HepG2 (cell line): ENCODE measurements around the gene FBXO5. TPM values are rescaled to one million over a fixed set of nuclear protein-coding genes. Genes with fewer than 3 reads are reported as not detected.

ENCODE experiments used
- ATAC-seq: fragments of 200-7000 bp; cut with Tn5 transposase; 3 replicates; pipeline ENCODE4 v1.9.1; 2020; ENCODE audit warnings: mild to moderate bottlenecking, moderate library complexity
- BruUV-seq: library from RNA; stranded (reverse); fragments of 400-500 nt; replicated peaks from 2 replicates; lab custom pipeline; 2021; lab: Mats Ljungman, UMichigan
- CTCF ChIA-PET: fragments of 300-600 bp; formaldehyde crosslinking; extraction: SDS; loops from one replicate; lab custom pipeline; 2021; ENCODE audit warnings: low total read pairs, inconsistent platforms, low intra/inter-chr PET ratio; lab: Yijun Ruan, JAX
- POLR2A ChIA-PET: fragments of 350-600 bp; sonication (Branson Sonifier 250); formaldehyde crosslinking; loops from one replicate; lab custom pipeline; 2020; ENCODE audit warnings: antibody characterized with exemption, inconsistent platforms; lab: Yijun Ruan, JAX
- DNase-seq: peaks from one replicate; pipeline ENCODE4 v3.0.0-alpha.2; 2015; ENCODE audit warnings: low spot score
- FAIRE-seq: peaks from 3 replicates; lab custom pipeline; 2011; peaks lifted over from hg19 to GRCh38; lab: Jason Lieb, UNC
- H2AFZ ChIP-seq: one replicate; pipeline ENCODE4 v1.6.1; 2011; ENCODE audit warnings: low read length, inconsistent platforms
- H3K27ac ChIP-seq: fragments of 300-600 bp; 3 replicates; pipeline ENCODE4 v1.8.0; 2011; ENCODE audit warnings: mixed run types, mild to moderate bottlenecking, mixed read lengths, low read length, inconsistent platforms; ENCODE audit not compliant: insufficient read depth; ENCODE audit errors: extremely low read length
- H3K27me3 ChIP-seq, 2 experiments: fragments of 200-600 bp in 1 of 2; 2 replicates in 1 of 2; 3 replicates in 1 of 2; pipeline versions ENCODE4 v1.6.0 to v1.8.0; 2011; ENCODE audit warnings: low read length in 2 of 2, mild to moderate bottlenecking in 2 of 2, moderate library complexity in 2 of 2, inconsistent platforms in 1 of 2; ENCODE audit not compliant: insufficient read depth in 2 of 2, control insufficient read depth in 1 of 2
- H3K36me3 ChIP-seq, 2 experiments: fragments of 200-600 bp in 1 of 2; replicated peaks in 1 of 2; 2 replicates in 1 of 2; 3 replicates in 1 of 2; pipeline versions ENCODE4 v1.5.1 to v1.8.0; 2011; ENCODE audit warnings: low read length in 2 of 2, inconsistent platforms in 1 of 2; ENCODE audit not compliant: insufficient read depth in 2 of 2, control insufficient read depth in 1 of 2
- H3K4me1 ChIP-seq: 2 replicates; pipeline ENCODE4 v1.5.1; 2012; ENCODE audit warnings: low read length, inconsistent platforms; ENCODE audit not compliant: insufficient read depth
- H3K4me2 ChIP-seq: 2 replicates; pipeline ENCODE4 v1.6.0; 2011; ENCODE audit warnings: low read depth, low read length, inconsistent platforms
- H3K4me3 ChIP-seq, 3 experiments: fragments of 200-600 bp in 1 of 3; sonication (generic), shearing (Covaris generic) in 1 of 3; replicated peaks in 1 of 3; 2 replicates each; pipeline ENCODE4 v1.5.1; 2011 to 2016; ENCODE audit warnings: low read length in 3 of 3, inconsistent platforms in 2 of 3, low read depth in 2 of 3, mild to moderate bottlenecking in 2 of 3, control low read depth in 1 of 3, mixed read lengths in 1 of 3; ENCODE audit not compliant: insufficient read depth in 1 of 3
- H3K79me2 ChIP-seq: one replicate; pipeline ENCODE4 v1.6.1; 2011; ENCODE audit warnings: low read length, inconsistent platforms; ENCODE audit not compliant: insufficient read depth
- H3K9ac ChIP-seq: 2 replicates; pipeline ENCODE4 v1.6.0; 2011; ENCODE audit warnings: mild to moderate bottlenecking, low read depth, low read length, inconsistent platforms; ENCODE audit not compliant: insufficient read depth
- H3K9me3 ChIP-seq: 2 replicates; pipeline ENCODE4 v1.5.1; 2012; ENCODE audit warnings: mild to moderate bottlenecking, low read length
- H4K20me1 ChIP-seq: 2 replicates; pipeline ENCODE4 v1.6.0; 2011; ENCODE audit warnings: inconsistent platforms, mild to moderate bottlenecking, low read length, moderate library complexity; ENCODE audit not compliant: insufficient read depth
- CTCF ChIP-seq: sonication (generic); formaldehyde crosslinking; IDR thresholded peaks from 2 replicates; pipeline ENCODE4 v1.5.0; 2020; ENCODE audit warnings: mild to moderate bottlenecking, missing genetic modification reagents, moderate library complexity
- KMT2A ChIP-seq: sonication (generic); formaldehyde crosslinking; IDR thresholded peaks from 2 replicates; pipeline ENCODE4 v1.4.0; 2020; ENCODE audit warnings: missing genetic modification reagents
- SMC3 ChIP-seq: IDR thresholded peaks from 2 replicates; pipeline ENCODE4 v1.6.1; 2011; ENCODE audit warnings: low read length, improper control_type of control experiment
- STAG1 ChIP-seq: sonication (generic); formaldehyde crosslinking; IDR thresholded peaks from 2 replicates; pipeline ENCODE4 v1.4.0; 2020; ENCODE audit warnings: missing genetic modification reagents
- WGBS: methylation state at CpG from one replicate; pipeline ENCODE4 v1.1.6; 2017; ENCODE audit warnings: low lambda C conversion rate; 5-methylcytosine and 5-hydroxymethylcytosine counted together
- in situ Hi-C: cut with HindIII; loops from 2 replicates; pipeline ENCODE4 v1.10.0; 2017; ENCODE audit warnings: low pct_unique_long_range_greater_than_20kb; ENCODE audit not compliant: extremely low pct_ligation_motif_present
- intact Hi-C: fragments of 100-400 bp; cut with micrococcal nuclease; formaldehyde crosslinking; loops from one replicate; pipeline ENCODE4 v1.10.0; 2022; ENCODE audit not compliant: unreplicated experiment
- polyA plus RNA-seq, 8 experiments: library from polyadenylated mRNA; depleted of rRNA in 3 of 8; stranded (reverse) in 7 of 8; unstranded in 1 of 8; fragments of >200 nt; fragmentation: Illumina TruSeq in 4 of 8; extraction: Trizol in 4 of 8; gene quantifications; 2 replicates each; pipeline versions ENCODE4 v1.2.1 to v1.2.3, GENCODE V29; 2011 to 2016; ENCODE audit warnings: low read depth in 4 of 8, missing spikeins in 1 of 8, mixed read lengths in 1 of 8; ENCODE audit not compliant: insufficient read depth in 1 of 8
- total RNA-seq, 5 experiments: library from RNA; depleted of rRNA; stranded (reverse); fragments of >200 nt; fragmentation: Illumina TruSeq; extraction: Trizol; gene quantifications; 2 replicates each; pipeline ENCODE4 v1.2.3, GENCODE V29; 2016; ENCODE audit warnings: low read depth in 1 of 5

FBXO5 gene
- total and polyA plus RNA-seq, 2 of the 13 experiments (the other 11 are each of a cell fraction or from before 2014, with no cell fraction given), result 15.8 to 41.5 TPM

GRCh38 chr6:153032255-153032882, 49.5 kb upstream of the FBXO5 start:
- Histone ChIP-seq H4K20me1 (no peaks in the 10 kb centered on the region), H3K4me1 (peaks cover 12% of the 10 kb centered on the region), H3K9me3 (no peaks in the 10 kb centered on the region), H3K27me3 (no peaks in the 10 kb centered on the region), H3K9ac (no peak overlapping the region), H3K79me2 (no peaks in the 10 kb centered on the region), H3K27ac (no peak overlapping the region), H3K36me3 (no peaks in the 10 kb centered on the region), H2AFZ (no peak overlapping the region), H3K4me3 (no peak overlapping the region), H3K4me2 (no peak overlapping the region)
- no peak for TF ChIP-seq KMT2A
- TF ChIP-seq CTCF (CRISPR knock-in tag), result peak; percentile 25; the same call in 1 of the 2 replicates
- TF ChIP-seq SMC3, result 0 out of 2 replicates have a peak, but pooled peaks have one; percentile 7
- peak; percentile 51 for TF ChIP-seq STAG1 (CRISPR knock-in tag)
- DNase-seq (peak; percentile 22), FAIRE-seq (no peak), ATAC-seq (no peak)
- in situ Hi-C loops, result loop anchor here (10.0 to 25.0 kb wide), 2 partner anchors 282 to 480 kb away; no protein-coding TSS in a partner anchor
- POLR2A ChIA-PET, result no interaction called here
- WGBS, result 59% methylated on average over 9 of the region's 9 CpGs
- CTCF ChIA-PET, result interaction anchor here (0.6 to 2.1 kb wide), 3 partner anchors 75 to 480 kb away, joined by 3 to 8 read pairs (median 8); no protein-coding TSS in a partner anchor
- intact Hi-C loops, result loop anchor here (1.0 to 5.0 kb wide), 3 partner anchors 280 to 915 kb away; no protein-coding TSS in a partner anchor
- BruUV-seq, result no TSS peak
